A549 (cell line): Measurements from ENCODE around the gene ANKMY2. TPM values are rescaled to one million over a fixed set of nuclear protein-coding genes. Genes with fewer than 3 reads are reported as not detected.

Experiments used
- ATAC-seq, 2 experiments: fragments of 200-7000 bp in 1 of 2; fragments of >200 bp in 1 of 2; cut with Nextera tagmentation in 1 of 2; cut with Tn5 transposase in 1 of 2; 3 replicates each; pipeline versions ENCODE4 v1.8.0 to v1.9.1; 2018 to 2020; ENCODE audit warnings: mild to moderate bottlenecking in 1 of 2, moderate library complexity in 1 of 2
- CTCF ChIA-PET: fragments of 300-600 bp; sonication (Branson Sonifier 250); formaldehyde crosslinking; extraction: SDS; loops from one replicate; lab custom pipeline; 2021; ENCODE audit warnings: antibody characterized with exemption, inconsistent platforms; lab: Yijun Ruan, JAX
- POLR2A ChIA-PET: fragments of 350-600 bp; formaldehyde crosslinking; extraction: SDS; loops from one replicate; lab custom pipeline; 2021; ENCODE audit warnings: antibody characterized with exemption, inconsistent platforms; lab: Yijun Ruan, JAX
- DNase-seq, 2 experiments: peaks; one replicate each; pipeline versions ENCODE4 v3.0.0 to v3.0.0-alpha.2; 2011 to 2016; ENCODE audit warnings: low read depth in 1 of 2, low spot score in 1 of 2
- FAIRE-seq: peaks from 2 replicates; lab custom pipeline; 2011; peaks lifted over from hg19 to GRCh38; lab: Jason Lieb, UNC
- H3K27ac ChIP-seq, 2 experiments: fragments of >200 bp; sonication (Bioruptor Twin); formaldehyde crosslinking; 3 replicates each; pipeline ENCODE4 v1.5.1; 2016 to 2017
- H3K4me1 ChIP-seq: fragments of >200 bp; sonication (Bioruptor Twin); formaldehyde crosslinking; 3 replicates; pipeline ENCODE4 v1.6.1; 2016
- H3K4me2 ChIP-seq: fragments of >200 bp; sonication (Bioruptor Twin); formaldehyde crosslinking; 3 replicates; pipeline ENCODE4 v1.6.1; 2016
- H3K4me3 ChIP-seq: fragments of >200 bp; sonication (Bioruptor Twin); formaldehyde crosslinking; 3 replicates; pipeline ENCODE4 v1.5.1; 2016
- H3K9me3 ChIP-seq: fragments of >200 bp; sonication (Bioruptor Twin); formaldehyde crosslinking; 3 replicates; pipeline ENCODE4 v1.6.1; 2016
- CBX2 ChIP-seq: fragments of 200-600 bp; sonication (generic); IDR thresholded peaks from 2 replicates; pipeline ENCODE4 v1.6.1; 2016; ENCODE audit warnings: low read depth, mild to moderate bottlenecking, borderline replicate concordance
- CHD4 ChIP-seq: fragments of 200-600 bp; sonication (generic); IDR thresholded peaks from 2 replicates; pipeline ENCODE4 v1.6.1; 2016; ENCODE audit warnings: antibody characterized with exemption, mild to moderate bottlenecking, borderline replicate concordance
- CTCF ChIP-seq: fragments of >200 bp; sonication (Bioruptor Twin); formaldehyde crosslinking; IDR thresholded peaks from 3 replicates; pipeline ENCODE4 v1.5.1; 2016
- E2F6 ChIP-seq: IDR thresholded peaks from 2 replicates; pipeline ENCODE4 v1.6.1; 2012; ENCODE audit warnings: low read depth, borderline replicate concordance
- EP300 ChIP-seq, 2 experiments: fragments of >200 bp; sonication (Bioruptor Twin); formaldehyde crosslinking; IDR thresholded peaks; 2 replicates in 1 of 2; 3 replicates in 1 of 2; pipeline ENCODE4 v1.6.1; 2016 to 2017
- GATA3 ChIP-seq: IDR thresholded peaks from 2 replicates; pipeline ENCODE4 v1.6.1; 2012; ENCODE audit warnings: borderline replicate concordance
- HDAC2 ChIP-seq: fragments of 200-600 bp; sonication (generic); IDR thresholded peaks from 2 replicates; pipeline ENCODE4 v1.6.1; 2016
- HES2 ChIP-seq: fragments of >200 bp; sonication (Bioruptor Twin); formaldehyde crosslinking; IDR thresholded peaks from 2 replicates; pipeline ENCODE4 v1.6.1; 2016
- HEYL ChIP-seq: fragments of 250-450 bp; sonication (Bioruptor Pico); IDR thresholded peaks from 2 replicates; pipeline ENCODE4 v1.8.0; 2021; ENCODE audit warnings: mild to moderate bottlenecking, moderate library complexity
- HOXA7 ChIP-seq: fragments of 250-450 bp; sonication (Bioruptor Pico); IDR thresholded peaks from 2 replicates; pipeline ENCODE4 v1.5.0; 2020; ENCODE audit warnings: mild to moderate bottlenecking, moderate library complexity
- HOXB13 ChIP-seq: fragments of 250-450 bp; sonication (Bioruptor Pico); IDR thresholded peaks from 2 replicates; pipeline ENCODE4 v1.5.0; 2020; ENCODE audit warnings: low read depth, mild to moderate bottlenecking, moderate library complexity
- HOXB5 ChIP-seq: fragments of 250-450 bp; sonication (Bioruptor Pico); IDR thresholded peaks from 2 replicates; pipeline ENCODE4 v1.5.0; 2020; ENCODE audit warnings: mild to moderate bottlenecking, moderate library complexity
- JUN ChIP-seq, 2 experiments: fragments of >200 bp; sonication (Bioruptor Twin); formaldehyde crosslinking; IDR thresholded peaks; 2 replicates in 1 of 2; 3 replicates in 1 of 2; pipeline ENCODE4 v1.6.1; 2016 to 2017
- JUNB ChIP-seq: fragments of >200 bp; sonication (Bioruptor Twin); formaldehyde crosslinking; IDR thresholded peaks from 2 replicates; pipeline ENCODE4 v1.6.1; 2016
- KDM1A ChIP-seq: fragments of 200-600 bp; sonication (generic); IDR thresholded peaks from 2 replicates; pipeline ENCODE4 v1.6.1; 2016; ENCODE audit warnings: low read depth, mild to moderate bottlenecking
- KDM5A ChIP-seq: fragments of 200-600 bp; sonication (generic); IDR thresholded peaks from 2 replicates; pipeline ENCODE4 v1.6.1; 2016; ENCODE audit warnings: antibody characterized with exemption, mild to moderate bottlenecking
- MAFK ChIP-seq: fragments of 450-650 bp; IDR thresholded peaks from 2 replicates; pipeline ENCODE4 v1.6.1; 2014; ENCODE audit not compliant: partially characterized antibody
- MAX ChIP-seq: IDR thresholded peaks from 2 replicates; pipeline ENCODE4 v1.6.1; 2012
- MAZ ChIP-seq: fragments of 150-350 bp; IDR thresholded peaks from 2 replicates; pipeline ENCODE4 v1.6.1; 2014; ENCODE audit warnings: antibody characterized with exemption, low read depth, low read length, borderline replicate concordance
- MYC ChIP-seq: IDR thresholded peaks from 2 replicates; pipeline ENCODE4 v1.6.1; 2012; ENCODE audit warnings: mild to moderate bottlenecking, inconsistent platforms, low read length, improper control_type of control experiment, borderline replicate concordance
- NFE2L2 ChIP-seq: fragments of 150-350 bp; conservative IDR thresholded peaks from 2 replicates; pipeline ENCODE4 v1.6.1; 2014; ENCODE audit warnings: low read length
- PBX3 ChIP-seq: IDR thresholded peaks from 2 replicates; pipeline ENCODE4 v1.6.1; 2012
- PHF8 ChIP-seq: fragments of 200-600 bp; sonication (generic); IDR thresholded peaks from 2 replicates; pipeline ENCODE4 v1.6.1; 2016; ENCODE audit warnings: low read depth, mild to moderate bottlenecking, antibody characterized with exemption, moderate library complexity, borderline replicate concordance
- RARB ChIP-seq: fragments of 250-450 bp; sonication (Bioruptor Pico); IDR thresholded peaks from 2 replicates; pipeline ENCODE4 v1.8.0; 2021; ENCODE audit warnings: mild to moderate bottlenecking, moderate library complexity
- RNF2 ChIP-seq: fragments of 200-600 bp; sonication (generic); IDR thresholded peaks from 2 replicates; pipeline ENCODE4 v1.6.1; 2016; ENCODE audit warnings: low read depth, mild to moderate bottlenecking, antibody characterized with exemption, moderate library complexity, borderline replicate concordance
- SMC3 ChIP-seq: fragments of >200 bp; sonication (Bioruptor Twin); formaldehyde crosslinking; IDR thresholded peaks from 3 replicates; pipeline ENCODE4 v1.6.1; 2018; ENCODE audit warnings: inconsistent platforms
- TFCP2L1 ChIP-seq: fragments of 250-450 bp; sonication (Bioruptor Pico); IDR thresholded peaks from 2 replicates; pipeline ENCODE4 v1.5.0; 2021; ENCODE audit warnings: mild to moderate bottlenecking
- USF2 ChIP-seq: fragments of 450-650 bp; IDR thresholded peaks from 2 replicates; pipeline ENCODE4 v1.6.1; 2014; ENCODE audit warnings: antibody characterized with exemption
- ZC3H11A ChIP-seq: fragments of 450-650 bp; IDR thresholded peaks from 2 replicates; pipeline ENCODE4 v1.6.1; 2014; ENCODE audit warnings: antibody characterized with exemption, mild to moderate bottlenecking
- ZFP36 ChIP-seq: fragments of 450-650 bp; IDR thresholded peaks from 2 replicates; pipeline ENCODE4 v1.6.1; 2014; ENCODE audit warnings: borderline replicate concordance; ENCODE audit not compliant: partially characterized antibody
- ZNF302 ChIP-seq: fragments of 250-450 bp; sonication (Bioruptor Pico); IDR thresholded peaks from 2 replicates; pipeline ENCODE4 v1.9.0; 2021; ENCODE audit warnings: inconsistent platforms, mild to moderate bottlenecking, moderate library complexity
- ZSCAN20 ChIP-seq: fragments of 250-450 bp; sonication (Bioruptor Pico); IDR thresholded peaks from 2 replicates; pipeline ENCODE4 v1.8.0; 2022; ENCODE audit warnings: mild to moderate bottlenecking, moderate library complexity
- WGBS: methylation state at CpG from one replicate; pipeline ENCODE4 v1.1.6; 2017; ENCODE audit errors: missing lambda C conversion rate; 5-methylcytosine and 5-hydroxymethylcytosine counted together
- polyA plus RNA-seq, 4 experiments: library from polyadenylated mRNA; depleted of rRNA in 3 of 4; stranded (reverse); fragments of >200 nt; fragmentation: RNase III in 1 of 4; extraction: RNeasy Plus Mini Kit Qiagen cat#74134 plus additional on column Dnase treatment in 1 of 4; gene quantifications; 2 replicates in 3 of 4; 3 replicates in 1 of 4; pipeline ENCODE4 v1.2.3, GENCODE V29; 2011 to 2017

ANKMY2 gene
- polyA plus RNA-seq, 2 of the 4 experiments (the other 2 are of a cell fraction): 15.3 to 26.1 TPM

GRCh38 chr7:16594676-16595075 is 50.9 kb downstream of the ANKMY2 start:
- POLR2A ChIA-PET: no interaction called here
- no peak for FAIRE-seq
- Histone ChIP-seq H3K9me3 (no peaks in the 10 kb centered on the region), H3K4me1 (0 out of 3 replicates have a peak, but pooled peaks cover 4% of the 10 kb centered on the region), H3K4me3 (no peak overlapping the region), H3K4me2 (no peak overlapping the region), H3K27ac (no peak overlapping the region)
- ATAC-seq: no peak
- 83% methylated on average over 1 of the region's 1 CpG for WGBS
- DNase-seq: no peak
- CTCF ChIA-PET: interaction anchor here (1.0 to 1.9 kb wide), 2 partner anchors 29 to 496 kb away, joined by 3 to 9 read pairs; no protein-coding TSS in a partner anchor
- no peak for TF ChIP-seq ZFP36
- no peak for TF ChIP-seq TFCP2L1 (CRISPR knock-in tag)
- no peak for TF ChIP-seq MAFK
- TF ChIP-seq GATA3: no peak
- no peak for TF ChIP-seq PHF8
- no peak for TF ChIP-seq E2F6
- TF ChIP-seq MAZ: no peak
- no peak for TF ChIP-seq EP300 (IDR thresholded peaks at IDR 0.05)
- no peak for TF ChIP-seq CBX2
- no peak for TF ChIP-seq ZSCAN20
- no peak for TF ChIP-seq ZNF302 (CRISPR knock-in tag)
- no peak for TF ChIP-seq JUN (IDR thresholded peaks at IDR 0.05)
- TF ChIP-seq RARB: no peak
- no peak for TF ChIP-seq CHD4
- TF ChIP-seq MYC: no peak
- TF ChIP-seq, all 56 proteins: peak for 0

GRCh38 chr7:16594061-16594460 is 51.5 kb downstream of the ANKMY2 start:
- POLR2A ChIA-PET: no interaction called here
- no peak overlapping the region for H3K27ac ChIP-seq
- H3K4me2 ChIP-seq: no peak overlapping the region
- TF ChIP-seq SMC3 (no peak), KDM1A (no peak), RNF2 (no peak), HOXB5 (CRISPR knock-in tag) (no peak), CBX2 (no peak), HDAC2 (no peak), KDM5A (no peak), JUNB (no peak), HOXB13 (CRISPR knock-in tag) (no peak), HEYL (no peak), HOXA7 (CRISPR knock-in tag) (no peak), RARB (no peak), MAX (no peak)
- TF ChIP-seq, all 56 proteins: peak for 0
- H3K4me1 ChIP-seq: 0 out of 3 replicates have a peak, but pooled peaks cover 4% of the 10 kb centered on the region
- DNase-seq (no peak), ATAC-seq (no peak), FAIRE-seq (no peak)
- no peaks in the 10 kb centered on the region for H3K9me3 ChIP-seq
- no peak overlapping the region for H3K4me3 ChIP-seq
- CTCF ChIA-PET: interaction anchor here (1.0 to 1.9 kb wide), 2 partner anchors 29 to 496 kb away, joined by 3 to 9 read pairs; no protein-coding TSS in a partner anchor

- ChIA-PET POLR2A (no interaction called here), CTCF (interaction anchor here (0.7 kb wide), 1 partner anchor 140 kb away, joined by 3 read pairs; no protein-coding TSS in a partner anchor)
- H3K4me2 ChIP-seq: no peak overlapping the region
- WGBS: 86% methylated on average over 3 of the region's 3 CpGs
- H3K27ac ChIP-seq: no peak overlapping the region
- 0 out of 3 replicates have a peak, but pooled peaks cover 4% of the 10 kb centered on the region for H3K4me1 ChIP-seq
- no peak for ATAC-seq
- no peaks in the 10 kb centered on the region for H3K9me3 ChIP-seq
- FAIRE-seq: no peak
- no peak for DNase-seq
- no peak overlapping the region for H3K4me3 ChIP-seq
- TF ChIP-seq EP300 (IDR thresholded peaks at IDR 0.05) (no peak), MAFK (no peak), PHF8 (no peak), USF2 (no peak), CHD4 (no peak), HDAC2 (no peak), PBX3 (no peak), JUN (IDR thresholded peaks at IDR 0.05) (no peak), ZC3H11A (no peak), CTCF (no peak), HES2 (no peak), NFE2L2 (no peak)
Measured at GRCh38 chr7:16592395-16592794, 53.2 kb downstream of the ANKMY2 start.
